Measurements from ENCODE around the gene RETNLB. TPM values are rescaled to one million over a fixed set of nuclear protein-coding genes. Genes with fewer than 3 reads are reported as not detected.

Gene RETNLB, protein sequence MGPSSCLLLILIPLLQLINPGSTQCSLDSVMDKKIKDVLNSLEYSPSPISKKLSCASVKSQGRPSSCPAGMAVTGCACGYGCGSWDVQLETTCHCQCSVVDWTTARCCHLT
- polyA plus RNA-seq (2013, experiment 1 of 2; ENCODE audit: insufficient read length): not detected
- not detected for polyA plus RNA-seq (2013, experiment 2 of 2; ENCODE audit: insufficient read length)

DNA sequence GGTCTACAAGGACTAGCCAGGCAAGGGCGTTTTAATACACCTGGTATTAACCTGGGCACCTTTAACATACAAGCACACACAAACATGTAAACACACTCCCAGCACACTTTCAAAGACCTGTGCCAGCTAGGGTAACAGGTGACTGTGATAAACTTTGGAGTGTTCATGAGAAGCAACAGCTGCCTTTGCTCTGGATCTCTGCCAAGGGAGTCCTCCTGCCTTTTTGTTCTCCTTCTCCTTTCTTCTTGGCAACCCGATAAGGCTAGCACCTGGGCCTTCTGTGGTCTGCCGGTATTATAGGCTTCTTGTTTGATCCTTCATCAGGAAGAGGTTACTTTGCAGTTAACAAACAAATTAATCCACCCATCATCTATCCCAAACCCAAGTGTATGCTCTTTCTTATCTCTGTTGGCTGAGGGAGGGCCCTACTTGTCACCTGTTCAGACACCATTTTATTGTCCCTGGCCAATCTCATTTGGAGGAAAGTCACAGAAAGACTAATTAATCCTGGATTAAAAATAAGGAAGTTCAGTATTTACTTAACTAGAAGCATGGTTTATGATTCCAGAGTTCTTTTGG is at the start of gene RETNLB:
TSS of gene RETNLB (minus strand) at position 7 of the 579 bp plus-strand sequence. CDS start 225 bp downstream, outside the sequence.
- no peak for DNase-seq

DNA sequence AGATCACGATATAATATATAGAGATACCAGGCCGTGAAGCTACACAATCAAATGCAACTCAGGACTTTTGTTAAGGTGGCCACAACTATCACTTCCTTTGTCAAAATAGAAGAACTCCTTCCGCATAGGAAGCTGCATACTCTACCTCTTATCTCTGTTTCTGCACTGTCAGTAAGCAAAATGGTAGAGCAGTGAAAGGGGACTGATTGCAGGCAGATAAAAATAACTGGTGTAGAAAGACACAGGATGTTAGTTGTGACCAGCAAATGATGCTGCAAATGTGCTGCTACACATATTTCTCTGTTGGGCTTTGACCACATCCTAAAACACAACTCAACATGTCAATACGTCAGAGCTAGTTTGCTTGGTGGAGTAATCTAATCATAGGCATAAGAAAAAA is 49.1 kb upstream of the RETNLB start:
- no peak for DNase-seq

DNA sequence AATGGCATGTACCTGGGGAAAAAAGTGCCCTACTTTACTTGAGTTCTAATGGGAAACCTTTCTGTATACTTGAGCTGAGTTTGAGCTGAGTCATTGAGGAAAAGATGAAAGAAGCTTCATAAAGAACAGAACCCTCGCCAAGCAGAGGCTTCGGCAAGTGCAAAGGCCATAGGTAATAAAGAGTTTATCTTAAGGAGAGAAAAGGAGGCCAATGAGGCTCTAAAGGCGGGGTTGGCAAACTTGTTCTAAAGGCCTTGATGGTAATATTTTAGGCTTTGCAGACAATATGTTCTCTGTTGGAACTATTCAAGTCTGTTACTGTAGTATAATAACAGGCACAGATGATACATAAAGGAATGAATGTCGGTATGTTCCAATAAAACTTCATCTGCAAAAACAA is 47.8 kb upstream of the RETNLB start:
- DNase-seq: no peak

DNA sequence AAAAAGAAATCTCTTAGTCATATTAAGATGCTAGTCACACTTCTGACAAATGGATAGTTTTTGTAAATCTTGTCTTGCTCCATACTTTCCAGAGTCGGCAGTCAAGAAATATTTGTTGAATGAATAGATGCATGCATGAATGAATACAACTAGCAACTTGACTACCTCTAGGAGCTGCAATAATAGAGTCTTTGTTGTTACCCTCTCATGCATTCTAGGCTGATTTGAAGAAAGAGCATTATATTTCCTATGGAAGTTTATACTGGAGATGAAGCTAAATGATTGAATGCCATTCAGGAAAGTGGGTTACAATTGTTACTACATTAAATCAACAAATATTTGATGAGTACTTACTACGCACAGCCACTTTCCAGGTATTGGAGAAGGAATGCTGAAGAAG is 47.2 kb upstream of the RETNLB start:
- DNase-seq: no peak

DNA sequence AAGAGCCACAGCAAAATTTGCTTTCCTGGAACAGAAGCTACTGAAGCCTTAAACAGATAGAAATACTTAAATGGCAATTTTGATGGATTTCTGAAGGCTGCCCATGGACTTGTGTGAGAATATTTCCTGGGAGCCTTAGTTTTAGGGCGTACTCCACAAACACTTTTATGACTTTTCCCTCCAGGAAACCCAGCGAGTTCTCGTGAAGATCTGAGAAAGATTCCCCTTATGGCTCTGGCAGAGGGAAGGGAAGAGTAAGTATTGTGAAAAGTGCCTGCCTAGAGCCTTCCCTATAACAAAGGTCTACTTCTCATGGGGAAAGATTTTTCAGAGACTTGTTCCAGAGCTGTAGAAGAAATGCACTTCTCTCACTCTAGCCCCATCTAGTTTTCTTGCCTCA is 34.3 kb upstream of the RETNLB start:
- DNase-seq: no peak

DNA sequence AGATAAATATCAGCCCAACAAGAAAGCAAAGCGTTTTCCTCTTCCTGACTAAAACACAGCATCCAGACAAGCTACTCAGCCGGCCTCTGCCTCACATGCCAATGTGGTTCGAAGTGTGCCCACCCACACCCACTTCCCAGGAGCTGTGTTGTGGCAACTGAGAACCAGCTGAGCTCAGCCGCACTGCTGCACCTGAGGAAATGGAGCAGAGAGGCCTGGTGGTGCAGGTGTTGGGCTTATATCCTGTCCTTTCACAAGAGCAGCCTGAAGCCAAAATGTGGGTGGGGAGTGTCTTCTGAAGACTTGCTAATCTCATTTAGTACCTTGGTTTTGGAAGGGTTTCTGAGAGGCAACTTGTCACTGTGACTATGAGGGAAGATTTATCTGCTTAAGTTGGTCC is 23.0 kb upstream of the RETNLB start:
- no peak for DNase-seq

DNA sequence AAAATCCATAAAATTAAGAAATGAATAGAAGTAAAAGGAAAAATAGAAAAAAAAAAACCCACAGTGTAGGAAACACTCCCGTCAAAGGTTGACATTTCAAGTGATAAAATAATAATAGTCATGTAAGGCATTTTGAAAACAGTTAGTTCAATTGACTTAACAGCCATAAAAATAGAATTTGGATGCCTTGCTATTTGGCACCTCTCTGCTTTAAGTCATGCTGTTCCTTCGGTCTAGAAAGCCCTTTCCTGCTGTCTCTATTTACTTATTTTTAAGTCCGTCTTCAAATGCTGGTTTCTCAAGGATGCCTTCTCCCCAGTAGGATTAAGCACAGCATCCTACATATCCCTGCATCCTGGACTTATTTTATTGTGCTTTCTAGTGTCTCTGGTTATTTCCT is 22.3 kb upstream of the RETNLB start:
- DNase-seq: no peak

DNA sequence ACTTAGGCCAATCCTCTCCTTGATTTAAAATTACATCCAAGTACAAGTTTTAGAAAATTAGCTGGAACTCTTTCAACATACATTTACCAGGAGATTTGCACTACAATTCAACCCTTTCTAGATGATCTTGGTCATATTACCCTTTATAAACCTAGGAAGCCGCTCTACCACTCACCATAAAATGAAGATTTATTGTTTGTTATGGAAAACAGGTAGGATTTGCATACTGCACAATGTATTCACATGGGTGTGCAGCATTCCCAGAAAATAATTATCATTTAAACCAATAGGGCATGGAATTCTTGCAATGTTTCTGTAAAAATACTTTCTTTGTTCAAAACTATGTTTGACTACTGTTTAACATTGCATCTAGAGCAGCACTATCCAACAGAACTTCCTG is 18.4 kb upstream of the RETNLB start:
- DNase-seq: no peak

DNA sequence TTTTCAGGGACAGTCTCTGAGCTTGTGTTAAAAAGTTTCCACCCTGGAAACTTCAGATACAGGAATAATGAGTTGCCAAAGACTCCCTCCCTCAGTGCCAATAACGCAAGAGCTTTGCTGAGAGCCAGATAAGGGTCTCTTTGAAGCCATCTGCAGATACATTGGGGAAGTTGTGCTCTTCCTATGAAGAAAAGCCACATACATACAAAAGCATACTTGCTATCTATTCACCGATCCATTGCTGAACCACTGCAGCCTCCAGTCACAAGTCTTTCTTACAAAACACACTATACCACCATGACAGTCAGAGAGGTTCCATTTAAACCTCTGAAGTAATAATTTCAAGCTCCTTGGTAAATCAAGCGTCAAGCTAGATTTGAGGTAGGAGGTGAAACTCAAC is 10.0 kb upstream of the RETNLB start:
- DNase-seq: no peak

DNA sequence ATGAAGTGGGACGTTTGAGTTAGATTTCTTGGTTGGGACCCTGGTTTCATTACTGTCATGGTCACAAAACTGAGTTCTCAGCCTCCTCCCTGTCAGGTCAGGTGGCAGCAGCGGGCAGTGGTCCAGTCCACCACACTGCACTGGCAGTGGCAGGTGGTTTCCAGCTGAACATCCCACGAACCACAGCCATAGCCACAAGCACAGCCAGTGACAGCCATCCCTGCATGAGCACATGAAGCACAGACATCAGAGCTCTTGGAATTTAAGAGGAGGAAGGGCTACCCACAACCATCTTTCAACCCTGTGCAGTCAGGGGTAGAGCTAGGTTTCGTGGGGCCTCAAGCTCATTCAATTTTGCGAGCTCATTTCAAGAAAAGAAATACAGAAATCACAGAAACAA is 1.5 kb downstream of the RETNLB start:
- DNase-seq: no peak

DNA sequence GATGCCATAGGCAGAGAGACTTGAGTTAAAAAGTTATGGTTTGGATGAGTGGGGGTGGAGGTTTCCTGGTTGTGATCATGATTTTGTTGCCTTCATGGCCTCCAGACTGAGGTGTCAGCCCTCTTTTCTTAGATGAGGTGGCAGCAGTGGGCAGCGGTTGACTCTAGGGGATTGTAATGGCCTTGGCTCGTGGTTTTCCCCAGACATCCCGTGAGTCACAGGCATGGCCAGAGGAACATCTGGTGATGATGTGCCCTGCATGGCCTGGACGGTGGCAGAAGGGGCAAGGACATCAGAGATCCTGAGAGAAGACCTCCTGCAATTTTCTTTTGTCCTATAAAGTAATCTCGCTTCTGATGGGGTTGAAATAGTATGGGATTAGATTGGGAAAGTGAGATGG is 12.4 kb downstream of the RETNLB start:
- DNase-seq: no peak

DNA sequence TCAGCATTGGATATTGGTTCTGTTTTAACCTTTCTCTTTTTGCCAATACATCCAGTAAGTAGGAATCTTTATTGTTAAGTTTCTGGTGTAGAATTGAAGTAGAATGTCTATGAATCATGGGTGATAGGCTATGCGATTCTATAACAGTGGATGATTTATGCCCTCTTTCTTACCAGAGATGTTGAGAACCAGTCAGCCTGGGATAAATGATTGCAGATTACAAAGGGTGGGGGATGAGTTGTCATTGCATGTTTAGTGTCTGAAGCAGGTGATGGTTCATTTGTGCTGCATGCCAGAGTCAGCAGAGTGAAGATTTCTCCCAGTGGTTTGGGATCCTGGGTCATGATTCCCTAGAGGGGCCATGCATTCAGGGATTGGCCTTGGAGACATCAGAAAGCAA is 14.3 kb downstream of the RETNLB start:
- DNase-seq: no peak

DNA sequence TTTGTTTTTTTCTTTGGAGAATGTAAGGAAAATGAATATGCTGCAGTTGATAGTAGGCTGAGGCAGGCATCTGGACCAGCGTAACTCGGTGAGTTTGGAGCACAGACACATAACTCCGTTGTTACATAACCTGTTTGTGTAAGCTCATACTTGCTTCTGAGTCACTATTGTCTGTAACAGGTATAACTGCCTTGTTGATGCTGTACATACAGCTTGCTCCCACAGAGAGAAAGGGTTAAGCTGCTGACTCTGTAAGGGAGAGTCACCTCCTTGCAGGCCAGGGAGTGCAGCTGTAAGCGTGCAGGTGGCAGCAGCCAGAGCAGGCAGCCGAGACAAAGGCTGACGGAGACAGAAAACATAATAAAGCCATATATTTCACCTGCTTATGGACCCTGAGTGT is 20.4 kb downstream of the RETNLB start:
- DNase-seq: no peak

DNA sequence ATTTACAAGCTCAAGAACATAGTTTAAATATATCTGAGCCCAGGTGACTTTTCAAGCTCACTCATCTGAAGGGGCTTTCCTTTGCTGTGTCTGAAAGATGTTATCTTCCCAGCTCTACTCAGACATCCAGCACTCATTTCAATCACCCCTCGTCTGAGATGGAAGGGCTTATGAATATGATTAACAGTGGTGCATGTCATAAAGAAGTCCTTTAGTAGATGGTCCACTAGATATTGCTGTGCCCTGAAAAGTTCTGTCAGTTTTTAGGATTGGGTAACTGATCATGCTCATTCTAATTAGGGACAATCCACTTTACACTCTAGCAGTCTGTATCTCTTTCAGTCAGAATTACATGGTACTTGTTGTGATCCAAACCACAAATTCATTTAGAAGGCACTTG is 28.3 kb downstream of the RETNLB start:
- no peak for DNase-seq

DNA sequence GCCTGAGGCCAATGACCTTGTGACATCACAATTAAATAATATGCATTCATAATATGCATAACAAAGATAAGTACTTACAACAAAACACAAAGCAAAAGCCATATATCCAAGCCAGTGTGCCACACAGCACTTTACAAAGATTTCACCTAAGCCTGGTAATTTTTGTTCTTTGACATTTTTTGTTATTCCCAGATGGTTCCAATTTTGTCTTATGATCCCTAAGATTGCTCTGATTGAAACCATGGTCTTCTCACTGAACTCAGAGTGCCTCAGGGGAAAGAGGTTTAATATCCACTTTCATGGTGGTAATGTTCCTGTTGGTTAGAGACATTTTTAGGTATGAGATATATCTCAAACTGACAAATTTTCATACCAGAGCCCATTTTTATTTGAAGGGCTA is 29.1 kb downstream of the RETNLB start:
- DNase-seq: no peak

DNA sequence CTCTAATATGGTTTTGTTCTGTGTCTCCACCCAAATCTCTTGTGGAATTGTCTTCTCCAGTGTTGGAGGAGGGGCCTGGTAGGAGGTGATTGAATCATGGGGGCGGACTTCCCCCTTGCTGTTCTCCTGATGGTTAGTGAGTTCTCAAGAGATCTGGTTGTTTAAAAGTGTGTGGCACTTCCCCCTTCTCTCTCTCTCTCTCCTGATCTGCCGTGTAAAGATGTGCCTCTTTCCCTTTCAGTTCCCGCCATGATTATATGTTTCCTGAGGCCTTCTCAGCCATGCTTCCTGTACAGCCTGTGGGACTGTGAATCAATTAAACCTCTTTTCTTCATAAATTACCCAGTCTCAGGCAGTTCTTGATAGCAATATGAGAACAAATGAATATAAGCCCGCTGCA is 33.1 kb downstream of the RETNLB start:
- no peak for DNase-seq

DNA sequence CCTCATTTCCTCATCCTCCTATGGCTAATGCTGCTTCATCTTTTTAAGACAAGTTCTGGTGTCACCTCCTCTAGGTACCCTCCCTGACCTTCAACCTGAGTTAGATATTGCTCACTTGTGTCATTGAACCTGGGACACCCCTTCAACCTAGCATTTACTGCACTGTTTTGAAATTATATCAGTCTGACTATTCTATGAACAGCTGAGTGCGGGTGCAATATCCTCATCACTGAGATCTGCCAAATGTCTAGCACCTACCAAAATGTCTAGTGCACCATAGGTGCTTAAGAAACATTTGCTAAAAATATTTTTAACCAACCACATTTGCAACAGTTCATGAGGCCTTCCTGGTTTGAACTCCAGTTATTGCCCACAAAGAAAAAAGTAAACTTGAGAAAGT is 34.5 kb downstream of the RETNLB start:
- no peak for DNase-seq

DNA sequence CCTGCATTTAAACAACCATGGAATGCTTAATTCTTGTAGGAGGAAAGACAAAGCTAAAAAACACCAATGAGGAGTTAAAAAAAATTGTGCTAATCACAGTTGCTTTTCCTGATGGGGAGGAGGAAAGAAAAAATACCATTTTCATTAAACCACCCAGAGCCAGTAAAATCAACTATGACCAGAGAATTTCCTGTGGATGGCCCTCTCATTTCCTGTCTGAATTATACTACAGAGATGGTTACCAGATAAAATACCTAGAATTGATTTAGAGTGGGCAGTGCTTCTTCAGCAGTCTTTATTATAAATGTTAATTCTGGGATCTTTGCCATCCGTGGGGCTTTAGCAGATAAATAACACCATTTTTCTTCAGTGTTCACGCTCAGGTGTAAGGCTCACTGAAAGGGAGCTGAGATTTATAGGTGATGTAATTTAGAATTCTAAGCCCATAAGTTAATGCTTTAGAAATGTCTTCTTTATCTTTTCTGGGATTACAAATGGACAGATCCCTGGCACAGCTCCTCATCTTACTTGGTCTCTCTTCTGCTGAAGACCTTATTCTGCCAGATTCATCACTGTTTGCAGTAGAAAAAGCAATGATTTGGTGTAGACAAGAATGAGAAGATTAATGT is 37.9 kb downstream of the RETNLB start:
- no peak for DNase-seq

DNA sequence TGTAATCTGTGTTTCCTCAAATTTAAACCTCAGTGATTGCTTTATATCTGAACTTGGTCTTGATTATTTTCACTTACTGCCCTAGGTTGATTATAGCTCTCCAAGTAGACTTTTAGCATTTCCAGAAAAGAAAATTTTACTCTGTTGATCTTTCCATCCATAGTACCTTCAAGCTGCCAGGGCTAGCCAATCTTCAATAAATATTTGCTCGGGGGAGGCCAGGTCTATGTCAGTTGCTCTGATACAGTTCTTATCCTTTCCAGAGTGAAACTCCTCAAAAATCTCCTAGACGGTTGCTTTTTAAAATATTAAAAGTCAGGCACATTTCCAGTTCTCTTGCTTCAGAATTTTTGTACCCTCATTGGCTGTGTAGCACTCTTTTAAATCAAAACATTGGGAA is 38.8 kb downstream of the RETNLB start:
- DNase-seq: no peak

DNA sequence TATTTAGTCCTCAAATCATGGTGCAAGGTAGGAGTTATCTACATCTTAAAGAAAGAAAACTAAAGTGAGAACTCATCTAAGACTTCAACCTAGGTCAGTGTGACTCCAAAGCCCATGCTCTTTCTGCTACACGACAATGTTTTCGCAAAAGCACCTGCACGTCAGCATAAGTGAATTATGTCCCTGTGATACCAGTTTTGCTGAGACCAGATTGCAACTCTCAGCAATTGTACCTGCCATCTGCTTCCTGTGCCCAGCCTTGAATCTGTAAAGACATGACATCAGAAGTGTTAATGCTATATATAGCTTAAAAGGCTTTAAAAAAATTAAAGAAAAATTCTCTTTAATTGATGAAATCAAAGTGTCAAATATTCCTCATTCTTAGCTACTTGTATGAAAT is 43.4 kb downstream of the RETNLB start:
- DNase-seq: no peak

DNA sequence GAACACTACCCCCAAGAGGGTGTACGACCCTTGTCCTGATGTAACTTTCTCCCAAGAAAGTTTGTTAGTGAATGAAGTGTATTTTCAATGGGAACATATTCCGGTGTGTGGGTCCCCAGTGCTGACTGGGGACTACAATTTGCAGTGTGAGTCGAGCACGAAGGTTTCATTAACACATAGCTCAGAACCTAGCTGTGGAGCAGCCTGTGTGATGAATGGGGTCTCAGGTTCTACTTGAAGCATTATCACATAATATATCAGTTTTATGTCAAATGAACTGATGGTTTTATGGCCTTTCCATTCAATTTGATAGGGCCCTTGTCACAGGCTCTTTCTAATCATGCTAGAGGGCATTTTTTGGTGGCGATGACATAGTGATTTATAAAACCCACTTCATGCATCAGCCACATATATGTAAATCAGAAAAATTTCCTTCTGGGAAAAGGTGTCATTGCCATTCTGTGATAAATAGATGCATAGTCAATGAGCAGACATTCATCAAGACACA is 44.1 kb downstream of the RETNLB start:
- no peak for DNase-seq
